DND-41 (cell line): ENCODE data around the gene TM9SF4.

Experiments
- ATAC-seq: fragments of 200-7000 bp; cut with Tn5 transposase; 3 replicates; pipeline ENCODE4 v1.9.1; 2021; ENCODE audit warnings: low read depth; ENCODE audit not compliant: insufficient read depth
- DNase-seq: peaks from one replicate; pipeline ENCODE4 v3.0.0-alpha.2; 2020
- H2AFZ ChIP-seq: 2 replicates; pipeline ENCODE4 v1.6.0; 2012; ENCODE audit warnings: low read depth, low read length
- H3K27ac ChIP-seq: 2 replicates; pipeline ENCODE4 v1.5.1; 2012; ENCODE audit warnings: low read length, inconsistent platforms
- H3K27me3 ChIP-seq: fragments of 200-600 bp; sonication (generic); 2 replicates; pipeline ENCODE4 v1.6.0; 2012; ENCODE audit warnings: low read length, mild to moderate bottlenecking, inconsistent platforms; ENCODE audit not compliant: insufficient read depth, poor library complexity
- H3K36me3 ChIP-seq: 2 replicates; pipeline ENCODE4 v1.5.1; 2012; ENCODE audit warnings: low read length, inconsistent platforms; ENCODE audit not compliant: insufficient read depth
- H3K4me1 ChIP-seq: 2 replicates; pipeline ENCODE4 v1.5.1; 2012; ENCODE audit warnings: mild to moderate bottlenecking, low read length; ENCODE audit not compliant: insufficient read depth
- H3K4me2 ChIP-seq: 2 replicates; pipeline ENCODE4 v1.6.0; 2012; ENCODE audit warnings: mild to moderate bottlenecking, moderate library complexity, low read length, inconsistent platforms; ENCODE audit not compliant: insufficient read depth
- H3K4me3 ChIP-seq, 2 experiments: fragments of 200-600 bp in 1 of 2; shearing (Covaris generic) in 1 of 2; 2 replicates each; pipeline ENCODE4 v1.5.1; 2012 to 2016; ENCODE audit warnings: inconsistent platforms in 2 of 2, low read length in 2 of 2, mild to moderate bottlenecking in 2 of 2, low read depth in 1 of 2, moderate library complexity in 1 of 2
- H3K79me2 ChIP-seq: 2 replicates; pipeline ENCODE4 v1.6.0; 2012; ENCODE audit warnings: low read length, inconsistent platforms; ENCODE audit not compliant: insufficient read depth
- H3K9ac ChIP-seq: 2 replicates; pipeline ENCODE4 v1.6.0; 2012; ENCODE audit warnings: low read depth, mild to moderate bottlenecking, inconsistent platforms, low read length, moderate library complexity
- H3K9me3 ChIP-seq: 2 replicates; pipeline ENCODE4 v1.5.1; 2012; ENCODE audit warnings: low read length, moderate library complexity, mild to moderate bottlenecking, inconsistent platforms; ENCODE audit not compliant: insufficient read depth, severe bottlenecking
- H4K20me1 ChIP-seq: 2 replicates; pipeline ENCODE4 v1.6.0; 2012; ENCODE audit warnings: low read length; ENCODE audit not compliant: insufficient read depth
- CTCF ChIP-seq: IDR thresholded peaks from 2 replicates; pipeline ENCODE4 v1.5.1; 2012; ENCODE audit warnings: borderline replicate concordance, low read length, moderate library complexity, mild to moderate bottlenecking; ENCODE audit not compliant: poor library complexity, severe bottlenecking; ENCODE audit errors: extremely low read depth
- EZH2 ChIP-seq: IDR thresholded peaks from 3 replicates; pipeline ENCODE4 v1.6.1; 2012; ENCODE audit warnings: borderline replicate concordance, low read depth, mild to moderate bottlenecking, moderate library complexity, low read length, inconsistent platforms; ENCODE audit not compliant: severe bottlenecking

Gene TM9SF4

GRCh38 chr20:32128167-32128566 is 18.7 kb downstream of the TM9SF4 start:
- ATAC-seq (no peak), DNase-seq (no peak)
- Histone ChIP-seq H2AFZ (no peak overlapping the region), H4K20me1 (peaks cover 77% of the 10 kb centered on the region), H3K27me3 (no peaks in the 10 kb centered on the region), H3K27ac (no peak overlapping the region), H3K9me3 (no peaks in the 10 kb centered on the region), H3K79me2 (peaks cover 96% of the 10 kb centered on the region), H3K4me3 (no peak overlapping the region), H3K4me2 (no peak overlapping the region), H3K4me1 (no peaks in the 10 kb centered on the region), H3K36me3 (peaks cover 34% of the 10 kb centered on the region), H3K9ac (no peak overlapping the region)
- TF ChIP-seq EZH2 (no peak), CTCF (no peak)

GRCh38 chr20:32129863-32130262 is 20.3 kb downstream of the TM9SF4 start:
- H4K20me1 ChIP-seq = peaks cover 79% of the 10 kb centered on the region
- H3K4me2 ChIP-seq = no peak overlapping the region
- peaks cover 36% of the 10 kb centered on the region for H3K36me3 ChIP-seq
- no peak overlapping the region for H3K27ac ChIP-seq
- H3K27me3 ChIP-seq = no peaks in the 10 kb centered on the region
- no peaks in the 10 kb centered on the region for H3K4me1 ChIP-seq
- no peak overlapping the region for H2AFZ ChIP-seq
- H3K9ac ChIP-seq = no peak overlapping the region
- peaks cover 92% of the 10 kb centered on the region for H3K79me2 ChIP-seq
- no peaks in the 10 kb centered on the region for H3K9me3 ChIP-seq
- ATAC-seq (no peak), DNase-seq (no peak)
- no peak overlapping the region for H3K4me3 ChIP-seq
- TF ChIP-seq EZH2 (no peak), CTCF (no peak)

GRCh38 chr20:32130352-32130751 is 20.8 kb downstream of the TM9SF4 start:
- Histone ChIP-seq H4K20me1 (peaks cover 76% of the 10 kb centered on the region), H3K27ac (no peak overlapping the region), H3K4me2 (no peak overlapping the region), H3K79me2 (peaks cover 91% of the 10 kb centered on the region), H3K9me3 (no peaks in the 10 kb centered on the region), H3K9ac (no peak overlapping the region), H2AFZ (no peak overlapping the region), H3K36me3 (peaks cover 35% of the 10 kb centered on the region), H3K27me3 (no peaks in the 10 kb centered on the region), H3K4me1 (no peaks in the 10 kb centered on the region), H3K4me3 (no peak overlapping the region)
- DNase-seq (no peak), ATAC-seq (no peak)
- no peak for TF ChIP-seq EZH2
- TF ChIP-seq CTCF = no peak

DNA sequence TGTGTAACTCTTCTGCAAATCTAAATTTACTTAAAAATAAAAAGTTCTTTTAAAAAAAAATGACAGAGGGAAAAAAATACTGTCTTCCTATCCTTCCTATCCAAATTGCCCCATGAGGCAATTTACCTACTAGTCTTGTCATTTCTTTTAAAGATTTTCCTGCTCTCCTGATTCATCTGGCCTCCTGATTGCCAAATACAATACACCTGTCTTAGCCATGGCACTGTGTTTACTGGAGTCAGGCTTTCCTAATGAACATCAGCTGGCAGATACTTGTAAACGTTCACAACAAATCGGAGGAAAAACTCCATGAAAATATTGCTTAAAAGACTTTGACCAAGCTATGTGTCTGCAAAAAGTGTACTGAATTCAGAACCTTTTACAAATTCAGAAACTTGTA is 21.5 kb downstream of the TM9SF4 start:
- peaks cover 76% of the 10 kb centered on the region for H4K20me1 ChIP-seq
- ATAC-seq = no peak
- peaks cover 39% of the 10 kb centered on the region for H3K36me3 ChIP-seq
- H3K27me3 ChIP-seq = no peaks in the 10 kb centered on the region
- H3K9ac ChIP-seq = no peak overlapping the region
- TF ChIP-seq EZH2 = no peak
- no peak for TF ChIP-seq CTCF
- H2AFZ ChIP-seq = no peak overlapping the region
- H3K4me1 ChIP-seq = no peaks in the 10 kb centered on the region
- peaks cover 90% of the 10 kb centered on the region for H3K79me2 ChIP-seq
- DNase-seq = no peak
- H3K27ac ChIP-seq = no peak overlapping the region
- no peak overlapping the region for H3K4me3 ChIP-seq
- H3K9me3 ChIP-seq = no peaks in the 10 kb centered on the region
- no peak overlapping the region for H3K4me2 ChIP-seq
